HG03520 (cell line): Measurements from ENCODE around the gene BAIAP2L1.
A peak's percentile ranks its signal among the peaks of the same experiment; 100 is the strongest.

Source experiments
- ATAC-seq: cut with Tn5 transposase; IDR thresholded peaks from one replicate; pipeline ENCODE4 v1.9.1; 2021; ENCODE audit warnings: mild to moderate bottlenecking, moderate library complexity; ENCODE audit not compliant: unreplicated experiment

BAIAP2L1 gene

DNA sequence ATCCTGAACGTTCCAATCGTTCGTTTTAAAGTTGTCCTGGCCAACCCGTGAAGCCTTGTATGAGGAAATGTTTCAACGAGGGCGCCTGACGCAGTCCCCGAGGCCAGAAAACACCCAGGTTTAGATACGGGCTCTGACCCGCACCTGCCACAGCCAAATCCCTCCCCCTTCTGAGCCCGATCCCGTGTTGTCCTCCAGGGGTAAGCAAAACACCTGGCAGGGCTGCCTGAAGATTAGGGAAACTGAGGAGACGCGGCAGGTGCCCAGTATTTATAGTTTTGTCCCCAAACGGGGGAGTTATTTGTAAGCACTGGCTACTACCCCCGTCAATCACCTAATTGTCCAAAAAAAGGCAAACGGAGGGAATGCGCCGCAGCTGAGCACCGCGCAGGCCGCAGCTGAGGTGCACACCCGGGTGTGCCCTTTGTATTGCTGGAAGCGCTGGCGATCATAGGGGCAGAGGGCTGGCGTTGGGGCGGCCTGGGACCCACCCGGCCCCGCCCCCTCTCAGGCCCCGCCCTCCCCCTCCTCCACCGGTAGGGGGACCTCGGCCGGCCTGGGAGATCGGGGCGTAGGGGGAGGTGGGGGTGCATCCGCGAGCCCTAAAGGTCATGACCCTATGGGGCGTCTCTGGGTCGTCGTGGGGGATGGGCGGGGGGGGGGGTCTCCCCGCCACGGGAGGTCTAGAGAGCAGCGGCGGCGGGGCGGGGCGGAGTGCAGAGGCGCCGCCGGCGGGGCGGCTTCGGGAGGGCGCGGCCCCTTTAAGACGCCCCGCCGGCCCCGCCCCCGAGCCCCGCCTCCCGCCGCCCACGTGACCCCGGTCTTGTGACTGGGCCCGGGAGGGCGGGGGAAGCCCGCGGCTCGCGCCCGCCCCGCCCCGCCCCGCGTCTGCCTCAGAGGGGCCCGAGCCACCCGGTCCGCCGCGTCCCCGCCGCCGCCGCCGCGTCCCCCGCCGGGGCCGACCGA is 119.8 kb downstream of the BAIAP2L1 start, which contains the start of gene BRI3:
TSS of gene BRI3 (plus strand) at position 896 of the 966 bp plus-strand sequence. CDS start 110 bp downstream, outside the sequence.
- ATAC-seq, result peak; percentile 74

DNA sequence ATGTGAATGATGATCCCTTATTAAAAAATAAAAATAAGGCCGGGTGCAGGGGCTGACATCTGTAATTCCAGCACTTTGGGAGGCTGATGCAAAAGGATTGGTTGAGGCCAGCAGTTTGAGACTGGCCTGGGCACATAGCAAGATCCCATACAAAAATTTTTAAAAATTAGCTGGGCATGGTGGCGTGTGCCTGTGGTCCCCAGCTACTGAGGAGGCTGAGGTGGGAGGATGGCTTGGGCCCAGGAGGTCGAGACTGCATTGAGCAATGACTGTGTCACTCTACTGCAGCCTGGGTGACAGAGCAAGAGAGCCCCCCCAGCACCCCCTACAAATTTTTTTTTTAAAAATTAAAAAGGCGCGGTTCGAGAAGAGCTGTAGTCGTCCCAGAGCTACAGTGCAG is 120.6 kb downstream of the BAIAP2L1 start:
- no peak for ATAC-seq

DNA sequence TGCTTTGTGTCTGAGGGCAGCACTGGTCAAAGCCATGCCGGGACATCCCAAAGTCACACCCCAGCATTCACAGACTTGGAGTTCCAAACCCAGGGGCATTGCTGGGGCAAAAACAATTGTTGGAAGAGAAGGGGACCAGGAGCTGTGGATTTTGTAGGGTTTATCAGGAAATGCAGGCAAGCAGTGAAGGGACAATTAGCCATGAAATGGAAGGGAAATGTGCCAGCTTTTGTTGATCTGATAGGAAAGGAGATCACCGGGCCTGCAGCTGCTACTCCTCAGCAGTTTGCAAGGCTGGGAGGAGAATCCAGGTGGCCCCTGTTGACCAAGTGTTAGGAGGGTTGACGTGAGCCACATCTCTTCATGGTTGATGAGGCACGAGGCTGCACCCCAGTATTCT is 122.0 kb downstream of the BAIAP2L1 start:
- ATAC-seq, result no peak

DNA sequence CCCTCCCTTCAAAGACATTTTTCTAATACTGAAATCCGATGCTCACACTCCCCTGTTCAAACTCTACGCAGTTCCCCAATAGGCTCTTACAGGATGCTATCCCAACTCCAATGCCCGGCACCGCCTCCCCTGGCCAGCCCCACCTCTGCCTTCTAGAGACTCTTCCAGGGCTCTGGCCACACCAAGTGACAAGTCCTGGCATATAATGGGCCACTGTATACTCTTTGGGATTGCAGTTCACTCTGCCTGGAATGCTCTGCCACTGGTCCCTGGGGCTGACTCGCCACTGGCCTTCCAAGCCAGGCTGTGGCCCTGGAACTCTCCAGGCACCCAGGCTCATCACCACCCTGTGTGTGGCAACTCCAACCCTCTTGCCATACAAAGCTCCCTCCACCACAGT is 122.5 kb downstream of the BAIAP2L1 start:
- no peak for ATAC-seq

DNA sequence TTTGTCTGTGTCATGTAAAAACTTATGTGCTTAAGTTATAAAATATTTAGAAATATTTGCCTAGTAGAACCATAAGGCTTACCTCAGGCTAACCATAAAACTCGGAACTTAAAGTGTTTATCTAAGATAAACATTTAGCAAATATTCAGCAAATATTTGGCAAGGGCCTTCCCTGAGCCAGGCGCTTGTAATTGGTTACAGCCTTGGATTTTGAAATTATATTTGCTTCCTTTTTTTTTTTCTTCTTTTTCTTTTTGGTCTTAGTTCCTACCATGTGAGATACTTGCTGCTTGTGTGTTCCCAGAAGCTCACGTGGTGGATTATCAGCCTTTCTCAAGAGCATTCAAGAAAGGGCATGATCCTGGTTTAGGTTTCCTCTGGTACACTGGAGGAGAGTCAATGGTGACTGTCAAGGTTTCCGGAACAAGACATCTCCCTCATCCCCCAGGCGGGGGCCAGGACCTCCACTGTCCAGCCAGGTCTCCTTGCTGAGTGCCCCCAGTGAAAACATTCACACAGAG is 124.6 kb downstream of the BAIAP2L1 start:
- no peak for ATAC-seq

DNA sequence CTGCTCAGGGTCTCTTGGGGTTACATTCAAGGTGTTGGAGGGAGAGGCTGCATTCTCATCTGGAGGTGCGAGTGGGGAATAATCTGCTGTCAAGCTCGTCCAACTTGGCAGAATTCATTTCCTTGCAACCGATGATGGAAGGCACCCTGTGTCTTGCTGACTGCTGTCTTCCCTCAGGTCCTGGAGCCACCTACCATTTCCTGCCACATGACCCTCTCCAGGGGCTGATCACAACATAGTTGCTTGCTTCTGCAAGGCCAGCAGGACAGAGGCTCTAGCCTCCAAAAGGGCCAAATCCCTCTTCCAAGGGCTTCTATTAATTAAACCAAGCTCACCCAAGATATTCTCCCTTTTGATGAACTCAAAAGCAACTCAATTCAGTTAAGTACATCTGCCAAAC is 133.6 kb downstream of the BAIAP2L1 start:
- ATAC-seq, result no peak

DNA sequence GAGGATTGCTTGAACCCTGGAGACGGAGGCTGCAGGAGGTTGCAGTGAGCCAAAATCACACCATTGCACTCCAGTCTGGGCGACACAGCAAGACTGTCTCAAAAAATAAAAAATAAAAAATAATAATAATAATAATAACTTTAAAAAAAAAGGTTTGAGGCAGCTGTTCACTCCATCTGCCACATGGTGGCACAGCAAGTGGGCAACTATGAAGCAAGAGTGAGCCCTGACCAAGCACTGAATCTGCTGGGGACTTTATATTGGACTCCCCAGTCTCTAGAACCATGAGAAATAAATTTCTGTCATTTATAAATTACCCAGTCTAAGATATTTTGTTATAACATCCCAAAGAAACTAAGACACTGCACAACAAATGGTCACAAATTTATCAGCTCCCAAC is 134.1 kb downstream of the BAIAP2L1 start:
- no peak for ATAC-seq

DNA sequence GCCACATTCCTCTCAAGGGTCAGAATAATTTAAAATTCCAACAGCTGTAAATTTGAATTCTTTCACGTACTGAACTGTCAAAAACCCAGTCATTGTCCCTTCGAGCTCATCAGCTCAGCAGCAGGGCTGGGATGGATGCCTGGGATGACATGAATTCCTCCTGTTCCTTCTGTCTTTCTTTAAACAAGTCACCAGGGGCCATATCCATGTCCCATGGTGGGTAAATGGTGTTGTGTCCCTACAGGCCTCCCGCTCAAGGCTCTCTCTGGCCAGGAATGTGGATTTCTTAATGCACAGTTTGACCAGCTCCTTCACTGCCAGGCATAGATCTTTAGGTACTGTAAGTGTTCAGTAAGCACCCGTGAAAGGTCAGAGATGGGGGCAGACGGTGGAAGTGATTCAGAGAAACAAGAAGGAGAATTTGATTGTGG is 135.0 kb downstream of the BAIAP2L1 start:
- no peak for ATAC-seq

DNA sequence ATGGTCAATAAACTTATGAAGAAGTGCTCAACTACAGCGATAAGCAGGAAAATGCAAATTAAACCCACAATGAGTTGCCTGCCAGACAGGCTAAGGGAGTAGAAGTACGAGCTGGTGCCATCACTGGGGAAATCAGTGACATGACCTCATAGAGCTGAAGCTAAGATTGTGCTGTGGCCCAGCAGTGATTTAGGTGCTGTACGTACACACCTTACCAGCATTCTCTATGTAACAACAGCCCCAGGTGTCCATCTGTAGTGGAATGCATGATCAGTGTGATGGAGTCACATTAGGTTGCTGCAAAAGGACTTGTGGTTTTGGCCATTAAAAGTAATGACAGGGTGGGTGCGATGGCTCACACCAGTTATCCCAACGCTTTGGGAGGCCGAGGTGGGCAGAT is 143.2 kb downstream of the BAIAP2L1 start:
- ATAC-seq, result no peak

DNA sequence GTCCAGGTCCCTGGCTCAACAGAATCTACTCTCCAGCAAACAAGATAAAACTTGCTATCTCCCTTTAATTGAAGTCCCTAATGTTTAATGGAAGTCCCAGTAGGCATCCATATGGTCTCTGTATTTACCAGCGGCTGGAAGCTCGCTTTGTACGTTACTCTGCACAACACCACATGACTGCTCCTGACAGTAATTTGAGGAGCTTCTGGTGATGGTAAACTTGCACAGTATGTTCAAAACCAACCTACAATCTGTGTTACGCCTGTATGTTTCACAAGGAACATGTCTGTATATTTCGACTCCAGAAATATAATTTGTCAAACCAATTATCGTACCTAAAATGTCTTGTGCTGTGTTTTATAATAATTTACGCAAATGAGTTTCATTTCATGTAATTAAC is 144.5 kb downstream of the BAIAP2L1 start:
- no peak for ATAC-seq

DNA sequence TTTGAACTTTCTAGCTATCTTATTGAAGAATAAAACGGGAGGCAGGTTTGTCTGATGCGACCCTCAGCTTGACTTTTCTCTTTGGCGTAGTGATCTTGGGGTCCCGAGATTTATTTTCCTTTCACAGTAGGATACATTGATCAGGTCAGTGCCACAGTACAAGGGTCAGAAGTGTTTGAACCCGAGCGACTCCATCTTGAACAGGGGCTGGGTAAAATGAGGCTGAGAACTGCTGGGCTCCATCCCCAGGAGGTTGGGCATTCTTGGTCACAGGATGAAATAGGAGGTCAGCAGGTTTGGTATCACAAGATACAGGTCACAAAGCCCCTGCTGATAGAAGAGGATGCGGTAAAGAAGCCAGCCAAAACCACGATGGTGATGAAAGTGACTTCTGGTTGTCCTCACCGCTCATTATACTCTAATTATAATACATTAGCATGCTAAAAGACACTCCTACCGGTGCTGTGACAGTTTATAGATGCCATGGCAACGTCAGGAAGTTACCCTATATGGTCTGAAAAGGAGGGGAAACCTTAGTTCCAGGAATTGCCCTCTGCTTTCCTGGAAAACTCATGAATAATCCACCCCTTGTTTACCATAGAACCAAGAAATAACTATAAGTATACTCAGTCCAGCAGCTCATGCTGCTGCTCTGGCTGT is 145.8 kb downstream of the BAIAP2L1 start:
- no peak for ATAC-seq

DNA sequence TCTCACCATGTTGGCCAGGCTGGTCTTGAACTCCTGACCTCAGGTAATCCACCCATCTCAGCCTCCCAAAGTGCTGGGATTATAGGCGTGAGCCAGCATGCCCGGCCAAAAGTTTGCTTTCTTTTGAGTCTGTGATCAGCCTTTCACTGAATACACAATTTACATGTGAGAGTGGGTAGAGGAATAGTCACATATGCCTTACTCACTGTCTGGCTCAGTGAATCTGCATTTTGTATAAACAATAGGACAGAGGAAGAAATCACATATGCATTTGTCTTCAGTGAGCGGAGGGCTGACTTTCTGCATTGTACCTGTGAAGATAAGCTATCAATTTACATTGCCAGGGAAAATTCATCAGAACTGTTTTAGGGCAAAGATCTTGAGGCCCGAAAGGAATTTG is 146.4 kb downstream of the BAIAP2L1 start:
- no peak for ATAC-seq

DNA sequence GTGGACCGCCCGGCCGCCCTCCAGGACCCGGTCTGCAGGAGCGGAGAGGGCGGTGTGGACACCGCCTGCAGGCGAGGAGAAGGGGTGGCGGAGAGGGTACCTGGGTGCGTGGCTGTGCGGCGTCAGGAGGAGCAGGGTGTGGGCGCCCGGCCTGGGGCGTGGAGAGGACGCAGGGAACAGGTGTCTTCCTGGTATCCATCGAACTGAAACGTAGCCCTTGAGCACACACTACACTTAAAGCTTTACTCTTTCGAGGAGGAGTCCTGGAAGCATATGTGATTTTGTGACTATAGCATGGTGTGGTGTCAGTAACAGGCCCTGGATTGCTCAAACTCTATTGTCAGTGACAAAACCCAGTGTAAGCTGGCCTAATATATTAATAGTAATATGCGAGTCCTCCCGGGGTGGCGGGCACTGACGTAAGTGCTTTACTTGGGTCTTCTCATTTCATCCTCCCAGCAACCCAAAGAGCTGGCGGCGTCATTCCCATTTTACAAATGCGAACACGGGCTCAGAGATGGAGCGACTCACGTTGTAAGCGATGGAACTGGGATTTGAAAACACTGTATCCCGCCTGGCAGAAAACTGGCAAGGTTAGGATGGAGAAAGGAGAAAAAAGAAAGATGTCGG is 148.3 kb downstream of the BAIAP2L1 start:
- ATAC-seq, result no peak

DNA sequence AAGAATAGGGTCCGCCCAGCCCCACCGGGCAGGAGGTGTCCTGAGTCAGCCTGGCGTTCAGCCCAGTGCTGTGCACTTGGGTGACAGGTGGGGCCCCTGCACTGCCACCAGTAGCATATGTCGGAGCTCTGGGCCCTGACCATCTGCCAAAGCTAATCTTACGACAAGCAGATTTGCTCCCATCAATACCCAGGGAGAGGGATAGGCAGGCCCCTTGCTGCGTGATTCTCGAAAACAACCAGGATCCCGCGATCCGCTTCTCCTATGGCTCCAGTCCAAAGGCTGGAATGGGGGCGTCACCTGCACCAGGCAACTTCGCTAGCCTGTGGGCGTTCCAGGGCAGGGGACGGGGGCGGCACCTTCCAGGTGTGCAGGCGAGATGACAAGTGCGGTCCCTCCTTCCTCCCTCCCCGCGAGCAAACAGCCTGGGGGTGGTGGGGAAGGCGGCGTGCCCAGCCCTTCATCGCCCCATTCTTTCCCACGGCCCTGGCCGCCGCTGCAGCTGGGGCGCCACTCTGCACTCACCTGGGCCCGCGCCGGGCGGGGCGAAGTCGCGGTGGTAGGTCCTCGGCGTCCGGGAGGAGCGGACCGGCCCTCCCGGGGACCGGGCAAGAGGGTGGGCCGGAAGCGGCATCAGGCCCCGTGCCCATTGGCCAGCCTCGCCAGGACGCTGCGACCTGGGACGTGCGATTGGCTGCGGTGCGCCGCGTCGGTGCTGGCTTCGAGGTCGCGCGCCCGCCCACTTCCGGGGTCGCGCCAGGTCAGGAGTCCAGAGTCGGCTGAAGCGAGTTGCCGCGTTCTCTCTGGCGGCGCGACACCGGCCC is 149.1 kb downstream of the BAIAP2L1 start, which contains the start of gene TECPR1:
TSS of gene TECPR1 (minus strand) at position 632 of the 824 bp plus-strand sequence. CDS start 6,086 bp downstream, outside the sequence.
- ATAC-seq, result peak; percentile 98

DNA sequence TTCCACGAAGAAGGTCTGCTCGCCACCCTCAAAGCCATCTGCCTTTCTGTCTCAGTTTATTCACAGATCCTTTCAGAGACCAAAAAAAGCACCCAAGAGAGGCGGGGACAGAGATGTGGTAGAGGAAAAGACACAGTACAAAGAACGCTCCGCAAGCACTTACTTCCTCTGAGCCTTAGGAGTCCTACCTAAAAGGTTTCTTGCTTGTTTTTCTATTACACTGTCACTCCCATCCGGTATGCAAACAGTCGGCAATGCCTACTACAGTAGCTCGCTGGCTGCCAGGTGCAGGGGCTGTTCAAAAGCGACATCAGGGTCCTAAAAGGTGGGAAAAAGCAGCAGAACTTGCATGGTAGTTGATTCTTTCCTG is 149.7 kb downstream of the BAIAP2L1 start:
- ATAC-seq, result peak; percentile 6

DNA sequence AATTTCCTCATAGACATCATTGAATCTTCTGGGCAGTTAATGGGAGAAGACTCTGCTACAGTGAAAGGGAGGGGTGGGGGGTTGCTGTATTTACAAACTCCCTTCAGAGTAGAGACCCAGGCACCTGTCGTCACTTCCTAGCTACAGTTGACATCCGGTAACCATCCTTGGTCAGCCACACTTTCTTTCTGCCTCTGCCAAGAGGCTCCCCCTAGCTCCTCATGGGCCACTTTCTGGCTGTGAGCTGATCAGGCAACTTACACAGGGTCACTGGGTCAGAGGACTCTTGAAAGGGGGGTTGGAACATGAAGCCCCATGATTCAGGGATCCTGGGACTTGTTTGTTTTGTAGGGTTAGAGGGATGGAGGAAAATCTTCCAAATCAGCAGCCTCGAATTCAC is 150.1 kb downstream of the BAIAP2L1 start:
- no peak for ATAC-seq

DNA sequence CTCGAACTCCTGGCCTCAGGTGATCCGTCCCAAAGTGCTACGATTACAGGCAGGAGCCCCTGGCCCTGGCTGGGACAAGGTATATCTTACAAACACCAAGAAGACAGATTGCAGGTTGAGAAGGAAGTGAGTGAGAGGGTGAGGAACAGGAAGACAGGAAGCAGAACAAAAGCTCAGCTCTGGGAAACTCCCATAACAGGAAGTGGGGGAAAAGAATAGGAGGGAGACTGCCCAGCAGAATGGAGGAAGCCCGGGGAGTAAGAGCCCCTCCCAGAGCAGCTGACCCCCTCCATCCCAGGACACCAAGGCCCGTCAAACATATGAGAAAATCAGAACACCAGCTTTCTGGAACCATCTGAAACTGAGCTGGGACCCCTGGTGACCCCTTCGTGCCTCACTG is 151.8 kb downstream of the BAIAP2L1 start:
- ATAC-seq, result no peak

DNA sequence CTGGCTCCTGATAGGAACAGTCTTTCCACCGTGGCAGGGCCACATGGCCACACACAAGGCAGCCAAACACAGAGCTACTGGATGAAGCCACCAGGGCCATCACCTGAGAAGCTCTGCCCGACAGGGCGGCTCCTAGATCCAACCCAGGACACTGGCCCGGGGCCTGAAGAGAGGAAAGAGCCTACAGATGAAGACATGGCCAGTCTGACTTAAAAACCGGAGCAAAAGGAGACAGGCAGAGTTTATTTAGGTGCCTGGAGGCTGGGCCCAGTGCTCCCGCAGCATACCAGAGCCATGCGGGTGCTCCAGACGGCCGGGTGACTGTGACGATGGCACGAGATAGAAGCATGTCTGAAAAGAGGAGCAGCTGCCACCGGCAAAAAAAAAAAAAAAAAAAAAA is 152.7 kb downstream of the BAIAP2L1 start:
- ATAC-seq, result no peak

DNA sequence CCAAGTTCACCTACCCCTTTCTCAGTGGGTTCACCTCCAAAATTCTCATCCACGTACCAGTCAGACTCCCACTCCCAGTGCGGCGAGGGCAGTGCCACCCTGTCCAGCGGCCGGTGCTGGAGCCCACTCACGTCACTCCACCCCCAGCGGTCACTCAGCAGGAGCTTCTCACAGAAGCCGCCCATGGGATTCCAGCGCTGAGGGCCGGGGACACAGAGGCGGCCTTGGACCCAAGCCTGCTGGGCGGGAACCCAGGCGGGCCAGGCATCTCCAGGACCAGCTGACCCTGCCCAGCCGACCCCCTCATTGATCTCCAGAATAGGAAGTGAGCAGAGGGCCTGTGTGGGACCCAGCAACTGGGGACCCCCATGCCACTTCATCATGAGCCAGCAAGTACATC is 156.0 kb downstream of the BAIAP2L1 start:
- ATAC-seq, result no peak

DNA sequence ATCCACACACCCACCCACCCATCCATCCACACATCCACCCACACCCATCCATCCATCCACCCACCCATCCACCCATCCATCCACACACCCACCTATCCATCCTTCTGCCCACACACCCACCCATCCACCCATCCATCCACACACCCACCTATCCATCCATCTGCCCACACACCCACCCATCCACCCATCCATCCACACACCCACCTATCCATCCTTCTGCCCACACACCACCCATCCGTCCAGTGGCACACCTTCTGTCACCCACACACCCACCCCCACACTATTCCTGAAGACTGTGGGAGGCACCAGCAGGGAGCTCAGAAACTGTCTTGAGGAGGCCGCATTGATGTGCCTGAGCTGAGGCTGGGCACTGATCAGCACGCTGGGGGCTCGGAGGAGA is 158.0 kb downstream of the BAIAP2L1 start:
- no peak for ATAC-seq
